Fibroblast of mammary gland (primary cell): ENCODE data around the gene EIF4G3.
A peak's percentile ranks its signal among the peaks of the same experiment; 100 is the strongest.

Experiments used
- DNase-seq: peaks from one replicate; pipeline ENCODE4 v3.0.0-alpha.2; 2010; ENCODE audit warnings: low read depth
- H3K4me3 ChIP-seq: 2 replicates; pipeline ENCODE4 v1.5.1; 2011; ENCODE audit warnings: low read depth, mild to moderate bottlenecking, low read length, moderate library complexity; ENCODE audit not compliant: control insufficient read depth
- TF ChIP-seq, protein P1 (sequence below): conservative IDR thresholded peaks from 2 replicates; pipeline ENCODE4 v1.5.1; 2011; ENCODE audit warnings: low read depth, low read length, inconsistent platforms; ENCODE audit not compliant: control insufficient read depth, insufficient read depth

EIF4G3 gene

DNA sequence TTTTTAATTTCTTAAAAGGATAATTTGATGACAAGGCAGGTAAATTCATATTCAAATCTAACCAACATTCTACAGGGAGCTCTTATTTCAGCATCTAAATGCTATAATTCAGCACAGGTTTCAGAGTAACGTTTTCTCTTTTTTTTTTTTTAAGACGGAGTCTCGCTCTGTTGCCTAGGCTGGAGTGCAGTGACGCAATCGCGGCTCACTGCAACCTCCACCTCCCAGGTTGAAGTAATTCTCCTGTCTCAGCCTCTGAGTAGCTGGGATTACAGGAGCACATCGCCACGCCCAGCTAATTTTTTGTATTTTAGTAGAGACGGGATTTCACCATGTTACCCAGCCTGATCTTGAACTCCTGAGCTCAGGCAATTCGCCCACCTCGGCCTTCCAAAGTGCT lies 66.5 kb downstream of the EIF4G3 start:
- DNase-seq: no peak
- no peak overlapping the region for H3K4me3 ChIP-seq
- TF ChIP-seq, protein P1, sequence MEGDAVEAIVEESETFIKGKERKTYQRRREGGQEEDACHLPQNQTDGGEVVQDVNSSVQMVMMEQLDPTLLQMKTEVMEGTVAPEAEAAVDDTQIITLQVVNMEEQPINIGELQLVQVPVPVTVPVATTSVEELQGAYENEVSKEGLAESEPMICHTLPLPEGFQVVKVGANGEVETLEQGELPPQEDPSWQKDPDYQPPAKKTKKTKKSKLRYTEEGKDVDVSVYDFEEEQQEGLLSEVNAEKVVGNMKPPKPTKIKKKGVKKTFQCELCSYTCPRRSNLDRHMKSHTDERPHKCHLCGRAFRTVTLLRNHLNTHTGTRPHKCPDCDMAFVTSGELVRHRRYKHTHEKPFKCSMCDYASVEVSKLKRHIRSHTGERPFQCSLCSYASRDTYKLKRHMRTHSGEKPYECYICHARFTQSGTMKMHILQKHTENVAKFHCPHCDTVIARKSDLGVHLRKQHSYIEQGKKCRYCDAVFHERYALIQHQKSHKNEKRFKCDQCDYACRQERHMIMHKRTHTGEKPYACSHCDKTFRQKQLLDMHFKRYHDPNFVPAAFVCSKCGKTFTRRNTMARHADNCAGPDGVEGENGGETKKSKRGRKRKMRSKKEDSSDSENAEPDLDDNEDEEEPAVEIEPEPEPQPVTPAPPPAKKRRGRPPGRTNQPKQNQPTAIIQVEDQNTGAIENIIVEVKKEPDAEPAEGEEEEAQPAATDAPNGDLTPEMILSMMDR: no peak

DNA sequence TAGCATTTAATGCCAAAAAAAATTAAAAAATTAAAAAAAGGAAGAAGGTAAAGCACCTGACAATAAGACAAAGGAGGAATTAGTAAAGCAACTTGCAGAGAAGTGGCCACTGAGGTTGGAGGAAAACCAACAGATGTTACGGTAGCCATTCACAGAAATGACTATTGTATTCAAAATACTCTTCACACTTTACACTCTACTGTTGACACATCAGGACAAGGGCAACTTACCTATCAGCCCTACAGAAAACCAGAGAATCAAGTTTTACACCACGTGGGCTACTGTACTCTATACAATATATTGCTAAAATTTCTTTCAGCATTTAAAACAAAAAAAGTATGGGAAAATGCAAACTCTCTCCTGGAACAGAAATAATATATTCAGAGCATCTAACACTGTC lies 70.0 kb downstream of the EIF4G3 start:
- TF ChIP-seq, protein P1: no peak
- DNase-seq: no peak
- no peak overlapping the region for H3K4me3 ChIP-seq

DNA sequence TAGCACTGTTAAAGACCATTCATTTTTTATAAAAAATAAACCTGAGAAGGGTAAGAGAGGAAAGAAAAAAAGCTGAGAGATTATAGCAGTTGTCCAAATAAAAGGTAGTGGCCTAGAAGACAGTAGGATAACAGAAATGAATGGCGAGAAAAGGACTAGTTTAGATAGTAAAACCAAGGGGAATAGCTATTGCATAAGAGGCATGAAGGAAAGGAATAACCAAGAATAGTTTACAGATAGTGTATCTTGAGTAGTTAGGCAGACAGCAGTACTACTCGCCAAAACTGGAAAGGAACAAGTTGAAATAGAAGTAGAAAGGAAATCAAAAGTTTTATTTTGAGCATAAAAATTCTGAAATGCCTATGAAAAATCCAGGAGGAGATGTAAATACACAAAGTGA lies 70.5 kb downstream of the EIF4G3 start:
- TF ChIP-seq, protein P1: no peak
- no peak overlapping the region for H3K4me3 ChIP-seq
- no peak for DNase-seq

DNA sequence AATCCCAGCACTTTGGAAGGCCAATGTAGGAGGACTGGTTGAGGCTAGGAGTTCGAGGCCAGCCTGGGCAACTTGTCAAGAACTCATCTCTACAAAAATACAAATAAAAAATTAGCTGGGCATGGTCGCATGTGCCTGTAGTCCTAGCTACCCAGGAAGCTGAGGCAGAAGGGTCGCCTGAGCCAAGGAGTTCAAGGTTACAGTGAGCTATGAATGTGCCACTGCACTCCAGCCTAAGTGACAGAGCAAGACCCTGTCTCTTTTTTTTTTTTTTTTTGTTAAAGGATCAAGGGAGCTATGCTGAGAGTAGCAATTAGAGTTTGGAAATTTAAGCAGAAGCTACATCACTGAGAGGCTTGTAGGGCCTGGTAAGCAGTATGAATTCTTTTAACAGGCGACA lies 70.9 kb downstream of the EIF4G3 start:
- H3K4me3 ChIP-seq: no peak overlapping the region
- no peak for DNase-seq
- TF ChIP-seq, protein P1: no peak

DNA sequence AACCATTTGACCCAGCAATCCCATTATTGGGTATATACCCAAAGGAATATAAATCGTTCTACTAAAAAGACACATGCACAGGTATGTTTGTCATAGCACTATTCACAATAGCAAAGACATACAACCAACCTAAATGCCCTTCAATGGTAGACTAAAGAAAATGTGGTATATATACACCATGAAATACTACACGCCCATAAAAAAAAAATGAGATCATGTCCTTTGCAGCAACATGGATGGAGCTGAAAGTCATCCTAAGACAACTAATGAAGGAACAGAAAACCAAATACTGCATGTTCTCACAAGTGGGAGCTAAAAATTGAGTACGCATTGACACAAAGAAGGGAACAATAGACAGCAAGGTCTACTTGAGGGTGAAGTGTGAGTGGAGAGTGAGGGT lies 72.0 kb downstream of the EIF4G3 start:
- no peak overlapping the region for H3K4me3 ChIP-seq
- no peak for DNase-seq
- TF ChIP-seq, protein P1: no peak

DNA sequence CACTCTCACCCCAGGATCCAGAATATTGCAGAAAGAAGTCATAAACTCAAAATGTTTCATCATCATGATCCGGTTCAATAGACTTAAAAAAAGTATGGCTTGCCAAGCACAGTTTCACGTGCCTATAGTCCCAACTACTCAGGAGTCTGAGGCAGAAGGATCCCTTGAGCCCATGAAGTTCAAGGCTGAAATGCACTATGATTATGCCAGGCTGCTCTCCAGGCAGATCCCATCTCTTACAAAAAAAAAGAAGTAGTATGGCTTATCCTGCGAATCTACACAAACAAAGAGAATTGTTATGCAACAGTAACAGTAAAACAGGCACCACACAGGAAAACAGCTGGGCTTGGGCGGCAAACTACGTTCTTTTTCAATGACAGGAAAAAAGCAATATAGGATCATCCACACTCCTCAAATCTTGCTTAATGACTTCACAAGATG lies 76.2 kb downstream of the EIF4G3 start:
- TF ChIP-seq, protein P1: no peak
- DNase-seq: peak; percentile 26
- no peak overlapping the region for H3K4me3 ChIP-seq

DNA sequence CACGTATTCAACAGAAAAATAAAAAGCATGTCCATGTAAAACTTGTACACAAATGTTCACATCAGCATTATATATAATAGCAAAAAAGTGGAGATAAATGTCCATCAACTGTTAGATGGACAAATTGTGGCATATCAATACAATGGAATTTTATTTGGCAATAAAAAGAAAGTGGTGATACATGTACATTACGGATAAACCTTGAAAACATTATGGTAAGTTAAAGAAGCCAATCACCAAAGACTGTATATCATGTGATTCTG lies 76.9 kb downstream of the EIF4G3 start:
- TF ChIP-seq, protein P1: no peak
- DNase-seq: no peak
- H3K4me3 ChIP-seq: no peak overlapping the region
